ENCODE measurements around the gene SERPINB5.
"Not testable (repeated sequence)": the region's sequence is repeated elsewhere in the genome, so short reads cannot be mapped to it uniquely, and the experiment has no call there.

DNA sequence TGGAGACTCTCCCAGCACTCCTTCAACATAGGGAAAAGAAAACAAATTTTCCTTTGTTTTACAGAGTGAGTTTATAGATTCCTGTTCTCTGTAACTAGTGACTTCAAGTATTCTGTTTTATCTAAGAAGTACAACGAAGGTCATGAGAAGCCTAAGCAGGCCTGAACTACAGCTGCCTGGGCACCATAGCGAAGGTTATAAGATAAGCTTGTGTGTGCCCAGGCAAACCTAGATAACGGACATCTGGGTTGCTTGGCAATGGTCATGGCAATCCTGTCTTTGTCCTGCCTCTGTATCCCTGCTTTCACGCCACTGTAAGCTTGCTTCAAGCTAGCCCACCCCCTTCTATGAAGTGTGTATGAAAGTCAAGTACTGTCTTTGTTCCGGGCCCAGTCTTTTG, 24.0 kb upstream of the SERPINB5 start:
- TF ChIP-seq, protein P1, sequence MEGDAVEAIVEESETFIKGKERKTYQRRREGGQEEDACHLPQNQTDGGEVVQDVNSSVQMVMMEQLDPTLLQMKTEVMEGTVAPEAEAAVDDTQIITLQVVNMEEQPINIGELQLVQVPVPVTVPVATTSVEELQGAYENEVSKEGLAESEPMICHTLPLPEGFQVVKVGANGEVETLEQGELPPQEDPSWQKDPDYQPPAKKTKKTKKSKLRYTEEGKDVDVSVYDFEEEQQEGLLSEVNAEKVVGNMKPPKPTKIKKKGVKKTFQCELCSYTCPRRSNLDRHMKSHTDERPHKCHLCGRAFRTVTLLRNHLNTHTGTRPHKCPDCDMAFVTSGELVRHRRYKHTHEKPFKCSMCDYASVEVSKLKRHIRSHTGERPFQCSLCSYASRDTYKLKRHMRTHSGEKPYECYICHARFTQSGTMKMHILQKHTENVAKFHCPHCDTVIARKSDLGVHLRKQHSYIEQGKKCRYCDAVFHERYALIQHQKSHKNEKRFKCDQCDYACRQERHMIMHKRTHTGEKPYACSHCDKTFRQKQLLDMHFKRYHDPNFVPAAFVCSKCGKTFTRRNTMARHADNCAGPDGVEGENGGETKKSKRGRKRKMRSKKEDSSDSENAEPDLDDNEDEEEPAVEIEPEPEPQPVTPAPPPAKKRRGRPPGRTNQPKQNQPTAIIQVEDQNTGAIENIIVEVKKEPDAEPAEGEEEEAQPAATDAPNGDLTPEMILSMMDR (IDR thresholded peaks at IDR 0.05; ENCODE audit: insufficient read depth, low read length, poor library complexity, severe bottlenecking): not testable (repeated sequence)
- TF ChIP-seq EZH2phosphoT487 (conservative IDR thresholded peaks at IDR 0.05; ENCODE audit: low read length): not testable (repeated sequence)

All from SU-DHL-6 (cell line).